HepG2 (cell line): ENCODE measurements around the gene SERINC2. TPM values are rescaled to one million over a fixed set of nuclear protein-coding genes. Genes with fewer than 3 reads are reported as not detected.

ENCODE experiments used
- ATAC-seq: fragments of 200-7000 bp; cut with Tn5 transposase; 3 replicates; pipeline ENCODE4 v1.9.1; 2020; ENCODE audit warnings: mild to moderate bottlenecking, moderate library complexity
- BruUV-seq: library from RNA; stranded (reverse); fragments of 400-500 nt; replicated peaks from 2 replicates; lab custom pipeline; 2021; lab: Mats Ljungman, UMichigan
- CTCF ChIA-PET: fragments of 300-600 bp; formaldehyde crosslinking; extraction: SDS; loops from one replicate; lab custom pipeline; 2021; ENCODE audit warnings: low total read pairs, inconsistent platforms, low intra/inter-chr PET ratio; lab: Yijun Ruan, JAX
- POLR2A ChIA-PET: fragments of 350-600 bp; sonication (Branson Sonifier 250); formaldehyde crosslinking; loops from one replicate; lab custom pipeline; 2020; ENCODE audit warnings: antibody characterized with exemption, inconsistent platforms; lab: Yijun Ruan, JAX
- DNase-seq: peaks from one replicate; pipeline ENCODE4 v3.0.0-alpha.2; 2015; ENCODE audit warnings: low spot score
- FAIRE-seq: peaks from 3 replicates; lab custom pipeline; 2011; peaks lifted over from hg19 to GRCh38; lab: Jason Lieb, UNC
- H2AFZ ChIP-seq: one replicate; pipeline ENCODE4 v1.6.1; 2011; ENCODE audit warnings: low read length, inconsistent platforms
- H3K27ac ChIP-seq: fragments of 300-600 bp; 3 replicates; pipeline ENCODE4 v1.8.0; 2011; ENCODE audit warnings: mixed run types, mild to moderate bottlenecking, mixed read lengths, low read length, inconsistent platforms; ENCODE audit not compliant: insufficient read depth; ENCODE audit errors: extremely low read length
- H3K27me3 ChIP-seq, 2 experiments: fragments of 200-600 bp in 1 of 2; 2 replicates in 1 of 2; 3 replicates in 1 of 2; pipeline versions ENCODE4 v1.6.0 to v1.8.0; 2011; ENCODE audit warnings: low read length in 2 of 2, mild to moderate bottlenecking in 2 of 2, moderate library complexity in 2 of 2, inconsistent platforms in 1 of 2; ENCODE audit not compliant: insufficient read depth in 2 of 2, control insufficient read depth in 1 of 2
- H3K36me3 ChIP-seq, 2 experiments: fragments of 200-600 bp in 1 of 2; replicated peaks in 1 of 2; 2 replicates in 1 of 2; 3 replicates in 1 of 2; pipeline versions ENCODE4 v1.5.1 to v1.8.0; 2011; ENCODE audit warnings: low read length in 2 of 2, inconsistent platforms in 1 of 2; ENCODE audit not compliant: insufficient read depth in 2 of 2, control insufficient read depth in 1 of 2
- H3K4me1 ChIP-seq: 2 replicates; pipeline ENCODE4 v1.5.1; 2012; ENCODE audit warnings: low read length, inconsistent platforms; ENCODE audit not compliant: insufficient read depth
- H3K4me2 ChIP-seq: 2 replicates; pipeline ENCODE4 v1.6.0; 2011; ENCODE audit warnings: low read depth, low read length, inconsistent platforms
- H3K4me3 ChIP-seq, 3 experiments: fragments of 200-600 bp in 1 of 3; sonication (generic), shearing (Covaris generic) in 1 of 3; replicated peaks in 1 of 3; 2 replicates each; pipeline ENCODE4 v1.5.1; 2011 to 2016; ENCODE audit warnings: low read length in 3 of 3, inconsistent platforms in 2 of 3, low read depth in 2 of 3, mild to moderate bottlenecking in 2 of 3, control low read depth in 1 of 3, mixed read lengths in 1 of 3; ENCODE audit not compliant: insufficient read depth in 1 of 3
- H3K79me2 ChIP-seq: one replicate; pipeline ENCODE4 v1.6.1; 2011; ENCODE audit warnings: low read length, inconsistent platforms; ENCODE audit not compliant: insufficient read depth
- H3K9ac ChIP-seq: 2 replicates; pipeline ENCODE4 v1.6.0; 2011; ENCODE audit warnings: mild to moderate bottlenecking, low read depth, low read length, inconsistent platforms; ENCODE audit not compliant: insufficient read depth
- H3K9me3 ChIP-seq: 2 replicates; pipeline ENCODE4 v1.5.1; 2012; ENCODE audit warnings: mild to moderate bottlenecking, low read length
- H4K20me1 ChIP-seq: 2 replicates; pipeline ENCODE4 v1.6.0; 2011; ENCODE audit warnings: inconsistent platforms, mild to moderate bottlenecking, low read length, moderate library complexity; ENCODE audit not compliant: insufficient read depth
- DR1 ChIP-seq: sonication (generic); formaldehyde crosslinking; IDR thresholded peaks from 2 replicates; pipeline ENCODE4 v1.8.0; 2021; ENCODE audit warnings: mild to moderate bottlenecking, missing genetic modification reagents, inconsistent platforms
- HINFP ChIP-seq: sonication (generic); formaldehyde crosslinking; IDR thresholded peaks from 2 replicates; pipeline ENCODE4 v1.4.0; 2020; ENCODE audit warnings: low read depth, mild to moderate bottlenecking, missing genetic modification reagents
- JUNB ChIP-seq: sonication (generic); formaldehyde crosslinking; IDR thresholded peaks from 2 replicates; pipeline ENCODE4 v1.8.0; 2022; ENCODE audit warnings: missing genetic modification reagents, mild to moderate bottlenecking, borderline replicate concordance
- ZBTB10 ChIP-seq: sonication (generic); formaldehyde crosslinking; IDR thresholded peaks from 2 replicates; pipeline ENCODE4 v1.4.0; 2020; ENCODE audit warnings: missing genetic modification reagents, borderline replicate concordance
- ZFP82 ChIP-seq: sonication (generic); formaldehyde crosslinking; IDR thresholded peaks from 2 replicates; pipeline ENCODE4 v1.5.1; 2020; ENCODE audit warnings: mild to moderate bottlenecking, missing genetic modification reagents, borderline replicate concordance
- ZNF142 ChIP-seq: sonication (generic); formaldehyde crosslinking; IDR thresholded peaks from 2 replicates; pipeline ENCODE4 v1.4.0; 2020; ENCODE audit warnings: missing genetic modification reagents
- in situ Hi-C: cut with HindIII; loops from 2 replicates; pipeline ENCODE4 v1.10.0; 2017; ENCODE audit warnings: low pct_unique_long_range_greater_than_20kb; ENCODE audit not compliant: extremely low pct_ligation_motif_present
- intact Hi-C: fragments of 100-400 bp; cut with micrococcal nuclease; formaldehyde crosslinking; loops from one replicate; pipeline ENCODE4 v1.10.0; 2022; ENCODE audit not compliant: unreplicated experiment
- polyA plus RNA-seq, 8 experiments: library from polyadenylated mRNA; depleted of rRNA in 3 of 8; stranded (reverse) in 7 of 8; unstranded in 1 of 8; fragments of >200 nt; fragmentation: Illumina TruSeq in 4 of 8; extraction: Trizol in 4 of 8; gene quantifications; 2 replicates each; pipeline versions ENCODE4 v1.2.1 to v1.2.3, GENCODE V29; 2011 to 2016; ENCODE audit warnings: low read depth in 4 of 8, missing spikeins in 1 of 8, mixed read lengths in 1 of 8; ENCODE audit not compliant: insufficient read depth in 1 of 8
- total RNA-seq, 5 experiments: library from RNA; depleted of rRNA; stranded (reverse); fragments of >200 nt; fragmentation: Illumina TruSeq; extraction: Trizol; gene quantifications; 2 replicates each; pipeline ENCODE4 v1.2.3, GENCODE V29; 2016; ENCODE audit warnings: low read depth in 1 of 5
- TF ChIP-seq, protein P1 (sequence below): sonication (generic); formaldehyde crosslinking; IDR thresholded peaks from 2 replicates; pipeline ENCODE4 v1.8.0; 2022; ENCODE audit warnings: missing genetic modification reagents, mild to moderate bottlenecking, inconsistent platforms, borderline replicate concordance
- TF ChIP-seq, protein P2 (sequence below): sonication (generic); formaldehyde crosslinking; IDR thresholded peaks from 2 replicates; pipeline ENCODE4 v1.4.0; 2020; ENCODE audit warnings: missing genetic modification reagents

SERINC2 gene
- total and polyA plus RNA-seq, 2 of the 13 experiments (the other 11 are each of a cell fraction or from before 2014, with no cell fraction given), result 4.8 to 126 TPM

GRCh38 chr1:31393463-31393862 lies 19.6 kb upstream of the SERINC2 start:
- Histone ChIP-seq H3K9ac (no peak overlapping the region), H3K27ac (no peak overlapping the region), H3K36me3 (no peaks in the 10 kb centered on the region), H3K79me2 (no peaks in the 10 kb centered on the region), H4K20me1 (no peaks in the 10 kb centered on the region), H3K4me1 (peaks cover 55% of the 10 kb centered on the region), H2AFZ (no peak overlapping the region), H3K27me3 (peaks cover 2 to 15% of the 10 kb centered on the region in 2 experiments; a peak in 4 of 5 replicates), H3K4me3 (no peak overlapping the region), H3K4me2 (no peak overlapping the region), H3K9me3 (no peaks in the 10 kb centered on the region)
- DNase-seq, result no peak
- CTCF ChIA-PET, result interaction anchor here (2.0 to 5.4 kb wide), 3 partner anchors 30 to 171 kb away, joined by 6 to 95 read pairs (median 19); no protein-coding TSS in a partner anchor
- POLR2A ChIA-PET, result no interaction called here
- no peak for ATAC-seq
- FAIRE-seq, result no peak
- intact Hi-C loops, result no loop called here
- BruUV-seq, result no TSS peak
- TF ChIP-seq ZBTB10 (CRISPR knock-in tag) (no peak), DR1 (CRISPR knock-in tag) (no peak), ZNF142 (no peak), ZFP82 (CRISPR knock-in tag) (no peak), HINFP (CRISPR knock-in tag) (no peak), JUNB (CRISPR knock-in tag) (no peak)
- TF ChIP-seq, protein P1, sequence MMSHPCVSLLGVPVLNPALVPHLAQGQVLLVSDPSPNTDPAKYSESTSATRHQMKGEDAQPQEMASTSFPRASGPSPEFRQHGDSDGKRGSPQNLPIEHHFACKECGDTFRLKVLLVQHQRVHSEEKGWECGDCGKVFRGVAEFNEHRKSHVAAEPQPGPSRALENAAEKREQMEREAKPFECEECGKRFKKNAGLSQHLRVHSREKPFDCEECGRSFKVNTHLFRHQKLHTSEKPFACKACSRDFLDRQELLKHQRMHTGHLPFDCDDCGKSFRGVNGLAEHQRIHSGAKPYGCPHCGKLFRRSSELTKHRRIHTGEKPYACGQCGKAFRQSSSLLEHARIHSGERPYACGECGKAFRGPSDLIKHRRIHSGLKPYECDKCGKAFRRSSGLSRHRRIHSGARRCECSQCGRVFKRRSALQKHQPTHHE (CRISPR knock-in tag), result no peak
- TF ChIP-seq, protein P2, sequence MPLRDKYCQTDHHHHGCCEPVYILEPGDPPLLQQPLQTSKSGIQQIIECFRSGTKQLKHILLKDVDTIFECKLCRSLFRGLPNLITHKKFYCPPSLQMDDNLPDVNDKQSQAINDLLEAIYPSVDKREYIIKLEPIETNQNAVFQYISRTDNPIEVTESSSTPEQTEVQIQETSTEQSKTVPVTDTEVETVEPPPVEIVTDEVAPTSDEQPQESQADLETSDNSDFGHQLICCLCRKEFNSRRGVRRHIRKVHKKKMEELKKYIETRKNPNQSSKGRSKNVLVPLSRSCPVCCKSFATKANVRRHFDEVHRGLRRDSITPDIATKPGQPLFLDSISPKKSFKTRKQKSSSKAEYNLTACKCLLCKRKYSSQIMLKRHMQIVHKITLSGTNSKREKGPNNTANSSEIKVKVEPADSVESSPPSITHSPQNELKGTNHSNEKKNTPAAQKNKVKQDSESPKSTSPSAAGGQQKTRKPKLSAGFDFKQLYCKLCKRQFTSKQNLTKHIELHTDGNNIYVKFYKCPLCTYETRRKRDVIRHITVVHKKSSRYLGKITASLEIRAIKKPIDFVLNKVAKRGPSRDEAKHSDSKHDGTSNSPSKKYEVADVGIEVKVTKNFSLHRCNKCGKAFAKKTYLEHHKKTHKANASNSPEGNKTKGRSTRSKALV (CRISPR knock-in tag), result no peak
- in situ Hi-C loops, result loop anchor here (5.0 kb wide), 1 partner anchor 34 kb away; no protein-coding TSS in a partner anchor
